HG02870 (cell line): Measurements from ENCODE around the gene ADAM30.

ENCODE experiments used
- ATAC-seq: cut with Tn5 transposase; IDR thresholded peaks from one replicate; pipeline ENCODE4 v1.9.1; 2021; ENCODE audit warnings: mild to moderate bottlenecking, moderate library complexity; ENCODE audit not compliant: unreplicated experiment

The ADAM30 gene

DNA sequence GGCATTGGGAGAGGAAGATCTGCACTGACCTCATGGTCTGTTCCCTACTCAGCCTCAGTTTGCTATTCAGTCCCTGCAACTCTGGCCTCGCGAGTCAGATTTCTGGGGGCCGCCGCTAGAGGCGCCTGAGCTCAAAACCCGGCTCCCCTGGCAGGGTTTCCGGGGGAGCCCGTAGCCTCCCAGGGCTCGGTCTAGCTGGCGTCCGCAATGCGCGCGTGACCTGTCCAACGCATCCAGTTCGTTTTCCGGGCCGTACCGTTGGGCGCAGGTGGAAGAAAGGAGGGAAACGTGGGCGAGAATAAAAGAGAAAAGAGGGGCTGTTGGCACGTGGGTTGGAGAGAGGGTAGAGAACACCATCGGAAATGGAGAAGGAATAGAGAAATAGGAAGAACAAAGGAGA is at the start of gene ADAM30:
ADAM30 (minus strand) TSS at position 213 of the 400 bp plus-strand sequence; CDS start at position 34, 179 bp downstream.
- no peak for ATAC-seq

DNA sequence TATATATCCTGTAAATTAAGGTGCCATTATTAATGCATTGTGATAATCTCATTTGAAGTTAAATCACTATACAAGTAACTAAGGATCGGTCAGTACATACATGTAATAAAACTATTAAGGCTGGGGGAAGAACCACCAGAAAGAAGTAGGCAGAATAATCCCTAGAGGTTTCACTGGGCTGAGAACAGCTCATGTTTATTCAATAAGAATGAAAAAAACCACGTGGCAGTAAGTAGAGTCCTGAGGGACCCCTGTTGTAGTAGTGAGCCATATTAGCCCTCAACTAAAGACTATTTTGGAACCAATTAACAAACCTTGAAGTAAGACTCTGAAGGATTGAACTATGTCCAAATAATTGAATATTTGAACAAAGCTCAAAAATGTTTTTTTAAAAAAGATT is 46.9 kb upstream of the ADAM30 start:
- no peak for ATAC-seq

DNA sequence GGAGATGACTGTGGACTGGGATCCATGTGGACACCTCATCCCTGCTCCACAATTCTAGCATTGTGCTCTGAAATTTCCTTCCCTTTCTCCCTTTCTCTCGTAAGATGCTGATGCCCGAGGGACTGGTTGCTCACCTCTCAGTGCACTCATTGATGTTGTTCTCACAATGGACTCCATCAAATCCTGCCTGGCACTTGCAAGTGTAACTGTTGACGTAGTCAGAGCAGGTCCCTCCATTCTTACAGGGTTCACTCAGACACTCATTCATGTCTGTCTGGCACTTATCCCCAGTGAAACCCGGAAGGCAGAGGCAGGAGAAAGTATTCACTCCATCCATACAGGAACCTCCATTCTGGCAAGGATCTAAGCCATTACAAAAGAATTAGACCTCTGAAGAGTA is 45.1 kb upstream of the ADAM30 start:
- ATAC-seq = no peak

- no peak for ATAC-seq
Observed at GRCh38 chr1:119940697-119941096, 44.4 kb upstream of the ADAM30 start.

DNA sequence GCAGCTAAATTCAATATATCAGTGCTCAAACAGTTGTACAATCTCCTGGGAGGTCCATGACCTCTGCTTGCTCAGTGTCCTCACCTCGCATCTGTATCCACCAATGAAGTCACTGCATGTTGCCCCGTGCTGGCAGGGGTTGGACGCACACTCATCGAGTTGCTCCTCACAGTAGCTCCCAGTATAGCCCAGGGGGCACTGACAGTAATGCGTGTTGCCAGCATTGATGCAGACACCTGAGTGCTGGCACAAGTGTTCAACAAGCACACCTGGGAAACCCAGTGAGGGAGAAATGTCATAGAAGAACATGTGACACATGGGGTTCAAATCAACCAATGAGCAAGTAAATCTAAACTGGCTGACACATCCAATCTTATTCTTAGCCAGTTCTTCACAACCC is 40.9 kb upstream of the ADAM30 start:
- no peak for ATAC-seq

- ATAC-seq = no peak
Observed at GRCh38 chr1:119935915-119936314, 39.6 kb upstream of the ADAM30 start.

- ATAC-seq = no peak
Observed at GRCh38 chr1:119935373-119935772, 39.1 kb upstream of the ADAM30 start.

DNA sequence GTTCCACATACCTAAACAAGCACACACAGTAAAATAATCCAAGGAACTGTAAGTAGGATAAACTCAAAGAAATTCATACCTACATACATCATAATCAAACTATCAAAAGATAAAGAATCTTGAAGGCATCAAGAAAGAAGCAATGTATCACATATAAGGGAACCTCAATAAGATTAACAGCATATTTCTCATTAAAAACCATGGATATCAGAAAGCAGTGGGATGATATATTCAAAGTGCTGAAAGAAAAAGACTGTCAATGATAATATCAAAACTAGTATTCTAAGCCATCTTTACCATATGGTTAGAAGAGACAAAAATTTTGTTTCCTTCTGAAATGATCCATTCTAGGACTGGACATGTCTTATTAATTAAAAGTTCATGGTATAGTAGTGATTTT is 37.1 kb upstream of the ADAM30 start:
- no peak for ATAC-seq

DNA sequence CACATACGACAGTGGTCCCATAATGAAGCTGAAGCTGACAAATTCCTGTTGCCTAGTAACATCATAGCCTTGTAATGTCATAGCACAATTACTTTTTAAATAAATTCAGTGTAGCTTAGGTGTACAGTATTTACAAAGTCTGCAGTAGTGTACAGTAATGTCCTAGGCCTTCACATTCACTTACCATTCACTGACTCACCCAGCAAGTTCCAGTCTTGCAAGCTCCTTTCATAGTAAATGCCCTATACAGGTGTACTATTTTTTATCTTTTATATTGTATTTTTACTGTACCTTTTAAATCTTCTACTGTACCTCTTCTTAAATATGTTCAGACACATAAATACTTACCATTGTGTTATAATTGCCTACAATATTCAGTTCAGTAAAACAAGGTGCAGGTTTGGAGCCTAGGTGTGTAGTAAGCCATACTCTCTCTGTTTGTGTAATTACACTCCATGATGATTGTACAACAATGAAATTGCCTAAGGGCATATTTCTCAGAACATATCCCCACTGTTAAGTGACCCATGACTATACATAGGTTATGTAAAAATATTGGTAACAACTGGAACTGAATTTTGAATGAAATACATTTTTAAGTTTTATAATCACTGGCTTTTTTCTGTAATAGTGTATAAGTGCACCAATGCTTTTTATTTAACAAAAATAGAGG is 33.5 kb upstream of the ADAM30 start:
- no peak for ATAC-seq

DNA sequence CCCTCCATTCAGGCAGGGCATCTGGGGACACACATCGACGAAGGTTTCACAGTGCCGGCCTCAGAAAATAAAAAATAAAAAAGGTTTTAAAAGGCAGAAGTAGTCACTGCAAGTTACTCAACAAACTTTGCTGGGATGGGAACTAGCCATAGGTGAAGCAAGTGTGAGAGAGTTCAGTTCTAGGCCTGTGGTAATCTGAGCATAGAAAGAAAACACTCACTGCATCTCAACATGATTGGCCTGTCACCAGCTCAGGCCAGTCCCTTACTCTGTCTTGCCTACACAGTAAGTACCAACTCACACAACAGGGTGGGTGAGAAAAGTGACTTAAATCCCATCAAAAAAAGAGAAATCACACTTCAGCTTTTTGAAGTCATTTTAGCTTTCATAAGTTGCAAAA is 30.2 kb upstream of the ADAM30 start:
- no peak for ATAC-seq

DNA sequence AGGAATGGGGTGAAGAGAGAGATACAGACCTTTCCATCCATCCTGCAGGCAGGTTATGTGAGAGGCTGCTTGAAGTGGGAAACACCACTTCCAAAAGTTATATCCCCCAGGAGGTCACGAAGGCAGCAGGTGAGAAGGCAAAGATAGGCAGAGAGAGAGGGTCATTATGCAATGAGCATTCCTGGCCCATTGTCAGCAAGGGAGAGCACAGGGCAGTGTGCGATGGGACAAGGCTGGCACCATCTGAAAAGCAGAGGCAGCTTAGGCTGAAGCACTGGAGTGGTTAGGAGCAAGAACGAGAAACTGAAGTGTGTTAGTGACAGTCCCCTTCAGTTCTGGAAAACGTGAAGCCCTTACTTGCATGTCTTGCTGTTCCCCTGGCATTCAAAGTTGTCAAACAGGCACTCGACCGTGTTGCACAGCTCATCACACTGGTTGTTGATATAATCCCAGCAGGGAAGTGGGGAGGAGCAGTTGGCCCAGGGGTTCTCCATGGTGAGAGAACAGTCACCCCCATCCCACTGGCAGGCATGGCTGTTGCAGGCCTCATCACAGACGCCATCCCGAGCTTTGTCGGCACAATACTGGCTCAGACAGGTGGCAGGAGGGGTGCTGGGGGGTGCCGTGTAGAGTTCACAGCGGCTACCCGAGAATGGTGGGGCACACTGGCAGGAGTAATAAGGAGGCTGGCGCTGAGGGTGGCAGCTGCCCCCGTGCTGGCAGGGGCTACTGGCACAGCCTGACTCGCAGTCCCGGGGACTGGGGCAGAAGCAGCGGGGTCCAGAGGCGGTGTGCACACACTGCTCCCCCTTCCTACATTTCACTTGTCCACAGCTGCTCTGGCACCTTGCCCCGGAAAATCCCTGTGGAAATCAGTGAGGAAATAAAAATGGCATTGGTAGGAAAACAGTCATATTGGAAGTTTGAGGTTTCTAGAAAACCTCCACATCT is 28.9 kb upstream of the ADAM30 start:
- ATAC-seq = no peak

- no peak for ATAC-seq
Observed at GRCh38 chr1:119920104-119920968, 24.0 kb upstream of the ADAM30 start.

DNA sequence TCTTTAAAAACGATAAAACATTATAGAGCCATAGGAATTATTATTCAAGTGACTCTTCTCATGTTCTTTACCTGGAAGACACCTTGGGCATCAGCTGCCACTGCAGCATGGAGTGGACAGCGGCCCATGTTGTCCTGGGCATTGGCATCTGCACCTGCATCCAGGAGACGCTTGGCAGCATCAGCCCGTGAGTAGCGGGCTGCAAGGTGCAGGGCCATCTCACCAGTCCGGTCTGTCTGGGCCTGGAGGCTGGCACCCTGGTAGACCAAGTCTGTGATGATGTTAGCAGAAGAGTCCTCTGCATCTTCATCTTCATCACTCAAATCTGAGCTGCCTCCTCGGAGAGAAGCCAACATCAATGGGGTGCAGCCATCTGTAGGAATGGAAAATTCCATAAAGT is 22.9 kb upstream of the ADAM30 start:
- ATAC-seq = no peak

GRCh38 chr1:119918301-119918700 is 22.0 kb upstream of the ADAM30 start:
- no peak for ATAC-seq

- no peak for ATAC-seq
Observed at GRCh38 chr1:119917304-119918055, 21.2 kb upstream of the ADAM30 start.

- ATAC-seq = no peak
Observed at GRCh38 chr1:119915517-119915916, 19.2 kb upstream of the ADAM30 start.

DNA sequence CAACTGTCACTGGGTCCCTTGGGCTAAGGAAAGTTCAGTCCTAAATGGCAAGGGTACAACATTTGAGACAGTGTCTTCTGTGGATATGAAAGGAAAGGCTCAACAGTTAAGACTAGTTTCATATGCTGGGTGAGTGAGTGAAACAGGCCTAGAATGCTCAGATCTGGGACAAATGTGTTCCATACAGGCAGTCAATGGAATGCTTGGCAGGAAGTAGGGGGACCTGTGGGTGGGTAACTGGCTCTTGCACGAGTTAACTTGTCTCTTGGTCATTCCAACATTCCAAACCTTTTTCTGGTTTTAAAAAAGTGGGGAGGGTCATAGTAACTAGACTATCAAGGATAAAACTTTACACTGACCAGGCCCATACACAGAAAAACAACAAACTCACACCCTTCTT is 17.8 kb upstream of the ADAM30 start:
- no peak for ATAC-seq

DNA sequence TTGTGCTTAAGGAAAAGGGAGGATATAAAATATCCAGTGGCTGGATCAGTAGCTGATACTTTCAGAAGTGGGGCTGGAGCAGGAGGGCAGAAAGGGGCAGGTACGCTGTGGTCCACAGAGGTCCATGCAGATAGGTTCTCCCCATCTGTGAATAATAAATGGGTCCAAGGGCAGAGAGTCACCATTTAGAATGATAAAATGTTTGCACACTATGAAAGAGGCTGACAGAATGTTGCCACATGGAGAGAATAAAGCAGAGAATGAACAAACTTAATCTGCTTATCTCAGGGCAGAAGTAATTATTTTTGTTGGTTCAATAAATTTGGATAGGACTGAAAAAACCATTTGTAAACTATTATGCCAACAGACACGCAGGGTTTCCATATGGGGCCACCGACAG is 16.6 kb upstream of the ADAM30 start:
- no peak for ATAC-seq

DNA sequence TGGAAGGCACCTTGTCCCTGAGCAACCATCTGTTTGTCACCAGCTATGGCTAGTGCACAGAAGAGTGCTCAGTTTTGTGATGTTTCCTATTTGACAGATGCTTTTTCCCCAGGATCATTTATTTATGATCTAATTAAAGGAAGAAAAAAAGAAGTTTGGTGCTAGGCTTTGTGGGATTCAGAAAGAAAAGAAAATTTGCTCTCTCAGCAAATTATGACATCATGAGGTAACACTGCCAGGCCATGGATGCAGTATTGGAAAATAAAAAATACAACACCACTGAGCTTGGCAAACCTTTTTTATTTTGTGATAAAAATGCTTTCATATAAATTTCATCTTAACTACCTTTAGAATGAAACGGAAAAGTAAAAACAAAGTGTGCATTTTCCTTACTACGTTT is 15.5 kb upstream of the ADAM30 start:
- no peak for ATAC-seq

GRCh38 chr1:119910618-119911017 is 14.3 kb upstream of the ADAM30 start:
- no peak for ATAC-seq
